Thymus (tissue), 11 donors: Measurements from ENCODE around the gene NXPH2. TPM values are rescaled to one million over a fixed set of nuclear protein-coding genes. Genes with fewer than 3 reads are reported as not detected.

Experiments
- DNase-seq, 9 donors: peaks; one replicate each; pipeline ENCODE4 v3.0.0-alpha.2; 2013; ENCODE audit warnings: low spot score in 9 of 9, low read depth in 6 of 9, missing footprints in 1 of 9
- H3K27ac ChIP-seq, 2 donors: one replicate each; pipeline ENCODE4 v1.5.1; 2013; ENCODE audit warnings: control low read depth in 1 of 2, low read depth in 1 of 2, low read length in 1 of 2, mild to moderate bottlenecking in 1 of 2, moderate library complexity in 1 of 2
- H3K27me3 ChIP-seq, 2 donors: one replicate each; pipeline ENCODE4 v1.5.1; 2013; ENCODE audit warnings: low read length in 1 of 2; ENCODE audit not compliant: control insufficient read depth in 2 of 2, insufficient read depth in 1 of 2
- H3K36me3 ChIP-seq, 2 donors: one replicate each; pipeline ENCODE4 v1.5.1; 2013; ENCODE audit warnings: low read length in 1 of 2, mild to moderate bottlenecking in 1 of 2, moderate library complexity in 1 of 2; ENCODE audit not compliant: control insufficient read depth in 2 of 2, insufficient read depth in 2 of 2
- H3K4me1 ChIP-seq, 2 donors: one replicate each; pipeline ENCODE4 v1.5.1; 2013; ENCODE audit warnings: low read length in 2 of 2; ENCODE audit not compliant: control insufficient read depth in 2 of 2, insufficient read depth in 2 of 2
- H3K4me3 ChIP-seq, 2 donors: one replicate each; pipeline ENCODE4 v1.5.1; 2013; ENCODE audit warnings: low read length in 2 of 2, control low read depth in 1 of 2, mild to moderate bottlenecking in 1 of 2
- H3K9me3 ChIP-seq, 2 donors: one replicate each; pipeline ENCODE4 v1.5.1; 2013; ENCODE audit warnings: low read length in 1 of 2, mild to moderate bottlenecking in 1 of 2; ENCODE audit not compliant: control insufficient read depth in 2 of 2, insufficient read depth in 1 of 2
- WGBS: extraction: QIAGEN DNeasy Blood & Tissue Kit; methylation state at CpG from one replicate; pipeline ENCODE4 v1.1.7; 2013; 5-methylcytosine and 5-hydroxymethylcytosine counted together
- polyA plus RNA-seq: library from polyadenylated mRNA; stranded (reverse); fragments of 200-250 nt; gene quantifications from one replicate; pipeline ENCODE4 v1.2.3, GENCODE V29; 2013
- total RNA-seq: library from RNA; stranded (reverse); fragments of 120-200 nt; gene quantifications from one replicate; pipeline ENCODE4 v1.2.4, GENCODE V29; 2013
- donor health status: healthy.

The NXPH2 gene
- total and polyA plus RNA-seq, 2 donors = 0.07 to 1.3 TPM

DNA sequence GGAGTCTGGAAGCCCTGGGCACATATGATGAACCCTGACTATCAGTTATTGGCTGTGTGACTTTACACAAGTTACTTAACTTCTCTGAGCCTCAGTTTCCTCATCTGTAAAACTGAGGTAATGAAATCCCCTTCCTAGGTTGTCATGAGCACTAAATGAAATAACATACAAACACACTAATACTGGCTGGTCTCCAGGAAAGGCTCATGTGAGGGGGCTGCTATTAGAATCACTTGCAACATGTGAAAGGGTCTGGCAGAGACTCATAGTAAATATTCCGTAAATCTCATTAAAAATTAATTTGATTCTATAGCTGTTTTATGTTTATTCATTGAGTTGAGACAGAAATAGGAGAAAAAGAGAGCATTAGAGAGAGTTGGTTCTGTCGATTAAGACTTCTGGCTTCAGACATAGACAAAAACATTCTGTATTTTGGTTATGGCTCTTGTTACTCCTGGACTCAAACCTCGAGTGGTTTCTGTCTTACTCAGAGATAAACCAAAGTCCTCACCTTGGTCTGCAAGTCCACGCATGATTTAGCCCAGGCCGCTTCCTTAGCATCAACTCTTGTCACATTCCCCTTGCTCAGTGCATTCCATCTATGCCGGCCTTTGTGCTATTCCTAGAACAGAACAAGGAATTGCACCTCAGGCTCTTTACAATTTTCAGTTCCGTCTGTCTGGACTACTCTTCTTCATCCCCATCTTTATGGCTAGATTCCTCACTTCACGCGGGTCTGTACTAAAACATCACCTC lies 139.1 kb downstream of the NXPH2 start:
- Histone ChIP-seq H3K36me3 (no peaks in the 10 kb centered on the region), H3K27me3 (no peaks in the 10 kb centered on the region), H3K4me1 (no peaks in the 10 kb centered on the region), H3K4me3 (no peak overlapping the region), H3K9me3 (no peaks in the 10 kb centered on the region), H3K27ac (no peak overlapping the region)
- 92% methylated on average over 9 of the region's 9 CpGs for WGBS
- DNase-seq = no peak

- H3K27me3 ChIP-seq = no peaks in the 10 kb centered on the region
- no peaks in the 10 kb centered on the region for H3K9me3 ChIP-seq
- DNase-seq = no peak
- no peaks in the 10 kb centered on the region for H3K4me1 ChIP-seq
- H3K4me3 ChIP-seq = no peak overlapping the region
- 90% methylated on average over 5 of the region's 5 CpGs for WGBS
- no peak overlapping the region for H3K27ac ChIP-seq
- H3K36me3 ChIP-seq = no peaks in the 10 kb centered on the region
These were observed 142.5 kb downstream of the NXPH2 start for GRCh38 chr2:138637686-138638085.

DNA sequence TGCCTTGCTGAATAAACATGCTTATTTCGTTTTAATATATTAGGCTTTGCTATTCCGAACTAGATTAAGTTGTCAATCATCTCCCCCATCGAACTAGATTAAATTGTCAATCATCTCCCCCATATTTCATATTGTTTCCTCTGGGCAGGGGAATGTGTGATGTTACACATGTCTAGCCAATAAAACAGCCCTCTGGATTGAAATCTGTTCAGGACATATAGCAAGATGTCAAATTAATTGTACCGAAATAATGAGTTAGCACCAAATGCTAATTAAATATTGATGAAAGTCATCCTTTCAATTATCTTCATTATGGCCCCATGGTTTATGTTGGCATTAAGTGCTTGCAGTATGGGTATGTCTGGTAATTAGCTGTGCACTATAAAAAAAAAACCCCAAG lies 143.1 kb downstream of the NXPH2 start:
- H3K9me3 ChIP-seq = no peaks in the 10 kb centered on the region
- H3K4me1 ChIP-seq = no peaks in the 10 kb centered on the region
- H3K27me3 ChIP-seq = no peaks in the 10 kb centered on the region
- 95% methylated on average over 4 of the region's 4 CpGs for WGBS
- H3K4me3 ChIP-seq = no peak overlapping the region
- no peaks in the 10 kb centered on the region for H3K36me3 ChIP-seq
- H3K27ac ChIP-seq = no peak overlapping the region
- DNase-seq = no peak

GRCh38 chr2:138633049-138633448 lies 147.1 kb downstream of the NXPH2 start:
- Histone ChIP-seq H3K4me1 (no peaks in the 10 kb centered on the region), H3K27ac (no peak overlapping the region), H3K4me3 (no peak overlapping the region), H3K36me3 (no peaks in the 10 kb centered on the region), H3K27me3 (no peaks in the 10 kb centered on the region), H3K9me3 (no peaks in the 10 kb centered on the region)
- DNase-seq = no peak
- 97% methylated on average over 1 of the region's 1 CpG for WGBS

DNA sequence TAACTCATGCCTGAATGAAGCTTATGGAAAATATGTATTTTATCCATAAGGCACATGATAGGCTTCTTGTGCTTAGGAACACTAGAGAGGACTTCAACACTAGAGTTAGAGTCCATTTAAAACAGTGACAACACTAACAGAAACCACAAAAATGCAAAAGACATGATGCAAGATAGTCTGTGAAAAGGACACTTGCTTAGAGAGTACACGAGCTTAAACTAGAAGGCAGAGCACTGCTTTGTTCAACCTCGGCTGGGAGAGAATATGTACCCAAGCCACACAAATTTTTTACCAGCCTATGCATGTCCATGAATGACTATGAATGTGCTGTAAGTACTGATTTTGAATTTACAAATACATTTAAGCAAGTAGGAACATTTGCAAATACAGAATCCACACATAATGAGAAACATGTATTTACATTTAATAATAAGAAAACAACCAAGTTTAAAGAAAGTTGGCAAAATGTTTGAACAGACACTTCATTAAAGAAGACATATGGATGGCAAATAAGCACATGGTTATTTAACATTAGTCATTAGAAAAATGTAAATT lies 148.0 kb downstream of the NXPH2 start:
- H3K9me3 ChIP-seq = no peaks in the 10 kb centered on the region
- H3K36me3 ChIP-seq = no peaks in the 10 kb centered on the region
- H3K27ac ChIP-seq = no peak overlapping the region
- no peak for DNase-seq
- H3K4me1 ChIP-seq = no peaks in the 10 kb centered on the region
- no peak overlapping the region for H3K4me3 ChIP-seq
- H3K27me3 ChIP-seq = no peaks in the 10 kb centered on the region
- 93% methylated on average over 2 of the region's 2 CpGs for WGBS

DNA sequence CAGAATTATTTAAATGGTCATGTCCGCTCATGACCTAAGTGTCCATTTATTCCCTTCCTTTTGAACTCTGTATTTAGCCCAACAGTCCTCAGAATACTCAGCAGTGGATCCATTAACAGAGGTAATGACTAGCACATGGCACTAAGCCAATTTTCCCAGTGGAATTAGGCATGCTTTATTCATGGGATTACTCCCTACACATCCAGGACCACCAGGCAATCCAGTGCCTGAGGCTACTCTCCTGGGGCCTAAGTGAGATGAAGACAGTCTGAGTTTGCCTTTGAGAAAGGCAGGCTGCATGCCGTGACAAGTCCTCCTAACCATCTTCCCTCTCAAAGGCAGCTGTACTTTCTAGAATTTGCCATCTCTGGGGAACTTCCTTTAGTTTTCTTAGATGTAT lies 150.0 kb downstream of the NXPH2 start:
- no peak for DNase-seq
- H3K27me3 ChIP-seq = no peaks in the 10 kb centered on the region
- no peak overlapping the region for H3K4me3 ChIP-seq
- H3K27ac ChIP-seq = no peak overlapping the region
- 94% methylated on average over 2 of the region's 2 CpGs for WGBS
- H3K9me3 ChIP-seq = no peaks in the 10 kb centered on the region
- no peaks in the 10 kb centered on the region for H3K4me1 ChIP-seq
- H3K36me3 ChIP-seq = no peaks in the 10 kb centered on the region

GRCh38 chr2:138626148-138626547 lies 154.0 kb downstream of the NXPH2 start:
- Histone ChIP-seq H3K4me1 (no peaks in the 10 kb centered on the region), H3K36me3 (no peaks in the 10 kb centered on the region), H3K4me3 (no peak overlapping the region), H3K9me3 (no peaks in the 10 kb centered on the region), H3K27me3 (no peaks in the 10 kb centered on the region), H3K27ac (no peak overlapping the region)
- DNase-seq = no peak
- WGBS = 98% methylated on average over 1 of the region's 1 CpG

- Histone ChIP-seq H3K4me3 (no peak overlapping the region), H3K9me3 (no peaks in the 10 kb centered on the region), H3K27me3 (no peaks in the 10 kb centered on the region), H3K27ac (no peak overlapping the region), H3K4me1 (no peaks in the 10 kb centered on the region), H3K36me3 (no peaks in the 10 kb centered on the region)
- DNase-seq = no peak
- 17% methylated on average over 3 of the region's 3 CpGs for WGBS
These were observed 157.6 kb downstream of the NXPH2 start for GRCh38 chr2:138622613-138623012.

GRCh38 chr2:138621139-138621538 lies 159.1 kb downstream of the NXPH2 start:
- Histone ChIP-seq H3K27me3 (no peaks in the 10 kb centered on the region), H3K4me3 (no peak overlapping the region), H3K36me3 (no peaks in the 10 kb centered on the region), H3K4me1 (no peaks in the 10 kb centered on the region), H3K27ac (no peak overlapping the region), H3K9me3 (no peaks in the 10 kb centered on the region)
- no peak for DNase-seq
- WGBS = 96% methylated on average over 3 of the region's 3 CpGs
